HK-2 (cell line): ENCODE measurements around the gene RASD2.

Source experiments
- DNase-seq: peaks from one replicate; pipeline ENCODE4 v3.0.0-alpha.2; 2018; ENCODE audit not compliant: unreplicated experiment

The RASD2 gene

GRCh38 chr22:35582218-35582860 lies 41.7 kb downstream of the RASD2 start:
- no peak for DNase-seq

GRCh38 chr22:35582861-35583670 lies 42.4 kb downstream of the RASD2 start:
- peak; percentile 60 for DNase-seq

- DNase-seq, result no peak
Measured at GRCh38 chr22:35586771-35587170, 46.1 kb downstream of the RASD2 start.

GRCh38 chr22:35587447-35587870 lies 46.8 kb downstream of the RASD2 start:
- no peak for DNase-seq

DNA sequence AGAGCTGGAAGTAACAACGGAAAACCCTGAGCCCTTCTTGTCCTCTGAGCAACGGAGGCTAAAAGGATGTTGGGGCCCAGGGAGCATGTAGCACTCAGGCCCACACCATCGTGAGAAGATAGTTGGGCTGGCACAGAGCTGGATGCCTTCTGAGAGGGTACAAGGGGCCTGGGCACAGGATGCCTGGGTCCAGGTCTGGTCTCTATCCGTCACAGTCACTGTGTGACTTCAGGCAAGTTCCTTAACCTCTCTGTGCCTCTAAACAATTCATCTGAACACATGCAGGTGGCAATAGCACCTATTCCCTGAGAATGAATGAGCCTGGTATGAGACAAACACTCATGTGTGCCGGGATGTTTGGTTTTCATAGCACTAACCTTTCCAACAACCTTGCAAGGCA lies 47.3 kb downstream of the RASD2 start:
- DNase-seq, result no peak

DNA sequence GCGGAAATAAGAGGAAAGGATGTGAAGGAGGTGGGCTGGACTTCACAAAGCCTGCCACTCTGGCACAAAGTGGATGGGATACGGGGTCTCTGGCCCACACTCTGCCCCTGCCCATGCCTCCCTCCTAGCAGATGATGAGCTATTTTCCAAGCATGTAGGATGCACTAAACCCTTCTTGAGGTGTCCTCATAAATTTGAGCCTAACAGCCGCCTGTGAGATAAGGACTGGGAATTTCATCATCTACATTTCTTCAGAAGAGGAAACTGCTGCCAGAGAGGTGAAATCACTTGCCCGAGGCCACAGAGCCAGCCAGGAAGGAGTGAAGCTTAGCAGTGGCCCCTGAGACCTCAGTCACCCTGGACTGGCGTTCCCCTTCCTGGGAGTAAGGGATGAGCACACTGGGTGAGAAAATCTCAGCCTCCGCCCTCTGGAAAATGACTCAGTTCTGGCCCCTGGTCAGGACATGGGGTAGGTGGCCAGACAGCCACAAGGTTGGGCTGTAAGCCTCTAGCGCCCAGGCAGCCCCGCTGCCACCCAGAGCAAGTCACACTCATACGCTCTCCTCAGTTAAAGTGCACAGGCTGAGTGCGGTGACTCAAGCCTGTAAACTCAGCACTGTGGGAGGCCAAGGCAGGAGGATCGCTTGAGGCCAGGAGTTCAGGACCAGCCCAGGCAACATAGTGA lies 48.6 kb downstream of the RASD2 start:
- peak; percentile 93 for DNase-seq

GRCh38 chr22:35589756-35590093 lies 49.1 kb downstream of the RASD2 start:
- DNase-seq, result no peak

- DNase-seq, result no peak
Measured at GRCh38 chr22:35590634-35591295, 50.1 kb downstream of the RASD2 start.

DNA sequence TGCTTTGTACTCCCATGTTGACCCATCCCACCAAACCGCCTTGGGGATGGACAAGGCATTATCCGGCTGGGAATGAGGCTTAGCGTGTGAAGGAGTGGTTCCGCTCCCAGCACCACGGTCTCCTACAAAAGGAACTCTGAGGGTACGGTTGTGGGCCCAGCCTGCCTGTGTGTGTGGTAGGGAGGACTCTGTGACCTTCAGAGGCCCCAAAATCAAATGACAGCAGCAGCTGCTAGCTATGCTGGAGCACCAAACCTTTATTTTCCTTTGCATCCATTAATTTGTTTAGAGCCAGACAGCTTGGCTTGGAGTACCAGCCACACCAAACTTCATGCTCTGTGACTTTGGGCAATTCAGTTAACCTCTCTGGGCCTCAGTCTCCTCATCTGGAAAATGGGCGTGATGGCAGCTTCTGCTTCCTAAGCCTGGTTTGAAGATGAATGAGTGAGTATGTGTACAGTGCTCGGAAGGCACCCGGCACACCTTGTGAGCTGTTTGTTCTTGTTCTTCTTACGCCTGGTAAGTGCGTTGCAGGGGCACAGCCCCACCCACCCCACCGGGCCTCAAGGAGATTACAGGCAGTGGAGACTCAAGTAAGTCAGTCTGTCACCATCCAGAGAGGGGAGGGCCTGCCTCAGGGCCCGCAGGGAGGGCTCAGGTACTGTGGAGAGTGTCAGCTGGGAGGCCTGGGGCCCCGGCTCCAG lies 51.2 kb downstream of the RASD2 start:
- no peak for DNase-seq

DNA sequence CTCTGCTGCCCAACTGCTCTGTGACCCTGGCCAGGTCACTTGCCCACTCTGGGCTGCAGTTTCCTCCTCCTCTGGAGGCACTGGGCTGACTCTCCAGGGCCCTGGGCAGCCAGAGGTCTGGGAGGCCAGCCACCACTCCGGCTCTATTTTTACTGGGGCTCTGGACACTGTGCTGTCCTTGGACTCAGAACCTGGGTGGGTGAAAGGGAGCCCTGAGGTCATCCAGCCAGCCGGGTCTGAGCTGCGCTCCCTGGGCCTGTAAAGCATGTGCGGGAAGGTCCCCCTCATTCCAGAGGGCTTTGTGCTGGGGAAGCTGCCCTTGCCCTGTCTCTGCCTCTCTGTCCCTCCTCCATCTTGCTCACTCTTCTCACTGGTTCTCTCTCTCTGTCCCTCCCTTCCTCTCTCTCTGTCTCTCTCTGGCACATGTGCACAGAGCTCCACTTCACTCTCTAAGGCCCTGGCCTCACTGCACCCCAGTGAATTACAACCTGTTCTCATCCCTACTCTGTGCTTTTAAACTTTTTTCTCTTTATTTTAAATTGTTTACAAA lies 51.9 kb downstream of the RASD2 start:
- no peak for DNase-seq

GRCh38 chr22:35593071-35593890 lies 52.6 kb downstream of the RASD2 start:
- DNase-seq, result no peak

GRCh38 chr22:35593891-35594470 lies 53.4 kb downstream of the RASD2 start:
- no peak for DNase-seq

- no peak for DNase-seq
Measured at GRCh38 chr22:35594686-35595085, 54.1 kb downstream of the RASD2 start.

DNA sequence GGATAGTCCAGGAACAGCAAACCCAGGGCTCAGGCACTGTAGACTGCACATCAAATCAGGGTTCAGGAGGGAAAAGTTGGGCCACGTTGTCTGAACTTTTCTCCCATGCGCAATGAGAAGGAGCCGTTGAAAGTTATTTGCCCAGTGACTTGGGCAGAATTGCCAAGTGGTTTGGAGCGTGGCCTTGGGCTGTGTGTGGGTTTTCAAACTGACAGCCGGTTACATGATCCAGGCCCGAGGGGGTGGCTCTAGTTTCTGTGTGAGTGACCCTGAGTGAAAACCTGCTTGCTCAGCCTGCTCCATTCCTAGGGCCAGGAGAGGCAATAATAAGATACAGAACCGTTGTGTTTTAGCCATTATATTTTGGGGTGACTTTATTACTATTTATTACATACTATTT lies 56.2 kb downstream of the RASD2 start:
- no peak for DNase-seq

DNA sequence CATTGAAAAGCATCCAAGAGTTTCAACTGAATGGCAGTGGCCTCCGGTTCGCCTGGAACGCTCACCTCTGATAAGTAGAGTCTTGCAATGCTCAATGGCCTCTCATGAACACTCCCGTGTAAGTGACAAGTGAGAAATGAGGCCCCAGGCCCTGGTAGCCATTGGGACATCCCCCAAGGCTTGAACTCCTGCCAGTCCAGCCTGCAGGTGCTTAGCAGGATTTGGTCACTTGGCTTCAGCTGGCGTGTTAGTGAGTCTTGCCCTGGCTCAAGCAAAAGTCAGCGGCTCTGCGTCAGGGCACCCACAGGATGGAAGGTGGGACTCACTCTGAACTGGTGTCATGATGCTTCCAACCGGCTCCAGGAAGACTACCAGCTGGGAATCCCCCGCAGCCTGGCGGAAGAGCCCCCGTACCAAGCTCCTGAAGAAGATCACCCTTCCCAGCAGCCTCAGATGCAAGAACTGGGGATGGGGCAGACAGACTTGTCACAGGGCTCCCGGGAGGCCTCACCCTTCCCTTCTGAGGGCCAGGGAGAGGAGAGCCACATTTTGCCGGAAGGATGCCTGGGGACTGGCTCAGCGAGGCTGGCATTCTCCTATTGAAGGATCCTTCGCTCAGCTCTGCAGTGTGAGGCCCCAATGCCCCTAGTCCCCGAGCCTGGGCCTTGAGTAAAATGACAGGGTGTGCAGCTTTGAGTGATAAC lies 57.2 kb downstream of the RASD2 start:
- no peak for DNase-seq

- DNase-seq, result no peak
Measured at GRCh38 chr22:35598396-35598710, 57.7 kb downstream of the RASD2 start.

DNA sequence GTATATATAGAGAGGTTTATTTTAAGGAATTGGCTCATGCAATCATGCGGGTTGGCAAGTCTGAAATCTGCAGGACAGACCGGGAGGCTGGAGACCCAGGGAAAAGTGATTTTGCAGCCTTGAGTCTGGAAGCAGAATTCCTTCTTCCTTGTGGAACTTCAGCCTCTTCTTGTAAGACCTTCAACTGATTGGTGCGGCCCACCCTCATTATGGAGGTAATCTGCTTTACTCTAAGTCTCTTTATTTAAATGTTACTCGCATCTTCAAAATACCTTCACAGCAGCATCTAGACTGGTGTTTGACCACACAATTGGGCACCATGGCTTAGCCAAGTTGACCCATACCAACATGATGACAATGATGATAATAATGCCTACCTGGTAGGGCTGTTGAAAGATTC lies 58.7 kb downstream of the RASD2 start:
- no peak for DNase-seq

DNA sequence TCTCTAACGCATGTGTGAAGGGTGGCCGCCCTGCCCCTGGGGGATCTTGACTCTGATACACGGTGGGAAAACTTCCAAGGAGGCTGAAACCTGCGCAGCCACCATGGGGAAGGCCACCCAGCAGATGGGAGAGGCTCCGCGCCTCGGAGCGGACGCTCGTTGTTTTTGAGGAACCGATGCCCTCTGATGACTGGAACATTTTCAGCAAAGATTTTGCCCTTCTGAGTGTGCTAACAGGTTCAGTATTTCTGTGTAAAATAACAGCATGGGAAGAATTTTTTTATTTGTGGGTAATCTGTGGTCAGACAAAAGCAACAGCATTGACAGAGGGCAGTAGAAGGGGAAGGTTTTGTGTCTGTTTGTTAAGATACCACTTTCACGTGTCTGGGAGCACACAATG lies 59.8 kb downstream of the RASD2 start:
- no peak for DNase-seq

GRCh38 chr22:35601013-35601580 lies 60.5 kb downstream of the RASD2 start:
- DNase-seq, result no peak
